ENCODE measurements around the gene PTPN13. TPM values are rescaled to one million over a fixed set of nuclear protein-coding genes. Genes with fewer than 3 reads are reported as not detected.

PTPN13 gene
- total RNA-seq, 2 donors from 2014 or later: 9.1 to 26.7 TPM

DNA sequence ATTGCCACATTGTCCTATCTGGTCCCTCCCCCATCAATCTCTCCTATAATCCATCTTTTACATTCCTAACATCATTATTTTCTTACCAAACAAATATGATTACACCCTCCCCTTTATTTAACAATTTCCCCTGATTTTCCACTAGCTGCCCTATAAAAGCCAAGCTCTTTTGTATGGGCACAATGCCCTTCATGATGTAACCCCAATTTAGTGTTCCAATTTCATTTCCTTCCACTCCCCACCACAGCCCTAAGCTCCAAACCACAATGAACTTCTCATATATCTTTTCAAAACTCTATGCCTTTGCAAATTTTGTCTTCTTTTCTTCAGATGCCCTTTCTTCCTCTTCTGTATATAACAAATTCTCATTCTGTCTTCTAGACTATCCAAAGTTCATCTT lies 39.5 kb upstream of the PTPN13 start:
- H3K4me1 ChIP-seq: no peaks in the 10 kb centered on the region
- no peak for ATAC-seq
- H3K27ac ChIP-seq: no peak overlapping the region
- no peak overlapping the region for H3K4me3 ChIP-seq
- no peak for DNase-seq
- H3K27me3 ChIP-seq: no peaks in the 10 kb centered on the region
- H3K9me3 ChIP-seq: no peaks in the 10 kb centered on the region
- intact Hi-C loops (cut with DNase I): no loop called here
- no peak for TF ChIP-seq POLR2A (IDR thresholded peaks at IDR 0.05)
- no peaks in the 10 kb centered on the region for H3K36me3 ChIP-seq (replicated peaks in 1 of 2; ENCODE audit: insufficient read depth in 1 of 2, low read depth in 2 of 2)

DNA sequence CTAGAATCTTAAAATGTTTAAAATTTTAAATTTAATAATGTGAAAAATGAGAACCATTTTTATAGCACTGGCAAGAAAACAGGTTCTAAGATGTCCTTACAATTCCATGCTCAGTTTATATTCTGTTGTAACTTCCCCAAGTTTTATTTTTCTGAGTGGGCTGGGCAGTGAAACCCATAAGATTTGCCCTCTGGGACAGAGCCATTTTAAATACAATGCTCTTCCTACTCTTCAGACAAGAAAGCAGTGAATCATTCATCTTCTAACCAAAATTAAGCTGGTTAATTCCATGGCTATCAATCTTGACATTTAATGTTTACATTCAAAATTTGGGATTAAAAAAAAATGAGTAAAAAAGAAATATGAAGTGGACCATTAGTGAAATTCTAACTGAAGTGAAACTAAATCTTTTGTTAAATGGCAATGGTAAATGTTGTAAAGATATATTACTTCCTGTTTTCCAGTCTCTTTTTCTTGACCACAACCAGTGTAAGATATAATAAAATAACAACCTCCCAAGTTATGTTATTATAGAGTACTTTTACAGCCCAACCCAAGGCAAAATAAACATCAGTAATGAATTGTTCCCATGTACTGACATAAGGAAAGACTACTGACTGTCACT lies 37.2 kb upstream of the PTPN13 start:
- no peak overlapping the region for H3K4me3 ChIP-seq
- intact Hi-C loops (cut with DNase I): no loop called here
- no peaks in the 10 kb centered on the region for H3K36me3 ChIP-seq (replicated peaks in 1 of 2; ENCODE audit: insufficient read depth in 1 of 2, low read depth in 2 of 2)
- TF ChIP-seq POLR2A (IDR thresholded peaks at IDR 0.05): no peak
- TF ChIP-seq, protein P1, sequence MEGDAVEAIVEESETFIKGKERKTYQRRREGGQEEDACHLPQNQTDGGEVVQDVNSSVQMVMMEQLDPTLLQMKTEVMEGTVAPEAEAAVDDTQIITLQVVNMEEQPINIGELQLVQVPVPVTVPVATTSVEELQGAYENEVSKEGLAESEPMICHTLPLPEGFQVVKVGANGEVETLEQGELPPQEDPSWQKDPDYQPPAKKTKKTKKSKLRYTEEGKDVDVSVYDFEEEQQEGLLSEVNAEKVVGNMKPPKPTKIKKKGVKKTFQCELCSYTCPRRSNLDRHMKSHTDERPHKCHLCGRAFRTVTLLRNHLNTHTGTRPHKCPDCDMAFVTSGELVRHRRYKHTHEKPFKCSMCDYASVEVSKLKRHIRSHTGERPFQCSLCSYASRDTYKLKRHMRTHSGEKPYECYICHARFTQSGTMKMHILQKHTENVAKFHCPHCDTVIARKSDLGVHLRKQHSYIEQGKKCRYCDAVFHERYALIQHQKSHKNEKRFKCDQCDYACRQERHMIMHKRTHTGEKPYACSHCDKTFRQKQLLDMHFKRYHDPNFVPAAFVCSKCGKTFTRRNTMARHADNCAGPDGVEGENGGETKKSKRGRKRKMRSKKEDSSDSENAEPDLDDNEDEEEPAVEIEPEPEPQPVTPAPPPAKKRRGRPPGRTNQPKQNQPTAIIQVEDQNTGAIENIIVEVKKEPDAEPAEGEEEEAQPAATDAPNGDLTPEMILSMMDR (IDR thresholded peaks at IDR 0.05): no peak
- ATAC-seq (no peak), DNase-seq (no peak)
- H3K27me3 ChIP-seq: no peaks in the 10 kb centered on the region
- no peak overlapping the region for H3K27ac ChIP-seq
- H3K9me3 ChIP-seq: no peaks in the 10 kb centered on the region
- H3K4me1 ChIP-seq: no peaks in the 10 kb centered on the region

DNA sequence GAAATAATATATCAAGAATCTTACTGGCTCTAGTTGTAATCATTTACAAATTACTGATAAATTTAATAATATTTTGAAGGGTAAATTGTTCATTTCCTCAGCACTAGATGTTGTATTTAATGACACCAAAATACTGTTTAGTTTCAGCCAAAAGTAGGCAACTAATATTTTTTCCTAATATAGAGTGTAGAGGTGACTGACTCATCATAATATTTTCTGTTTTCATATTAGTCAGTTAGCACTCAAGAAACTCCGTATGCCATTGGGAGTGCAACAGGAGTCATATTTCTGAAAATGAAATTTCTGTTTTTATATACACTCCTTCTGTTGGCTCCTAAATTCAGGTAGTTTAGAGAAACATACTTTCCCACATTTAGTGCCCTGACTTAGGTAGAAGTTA lies 36.6 kb upstream of the PTPN13 start:
- 89 to 90% methylated on average over 1 of the region's 1 CpG for WGBS, 2 donors

DNA sequence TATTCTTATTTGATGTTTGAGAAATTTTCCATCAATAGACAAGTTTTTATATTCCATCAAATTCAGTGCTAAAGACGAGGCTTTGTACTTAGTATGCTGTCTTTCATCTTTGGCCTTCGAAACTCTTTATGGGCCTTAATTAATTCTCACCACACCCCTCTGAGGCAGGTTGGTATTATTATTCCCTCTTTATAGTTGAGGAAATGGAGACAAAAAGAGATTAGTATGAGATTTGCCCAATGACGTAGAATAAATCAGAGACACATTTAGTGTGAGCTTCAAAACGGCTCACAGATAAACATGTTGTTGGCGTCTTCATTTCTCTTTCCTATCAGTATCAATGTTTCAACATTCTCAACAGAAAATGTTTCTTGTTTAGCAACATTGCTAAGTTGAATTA lies 35.9 kb upstream of the PTPN13 start:
- TF ChIP-seq, protein P1 (IDR thresholded peaks at IDR 0.05): no peak
- TF ChIP-seq POLR2A (IDR thresholded peaks at IDR 0.05): no peak
- no peaks in the 10 kb centered on the region for H3K36me3 ChIP-seq (replicated peaks in 1 of 2; ENCODE audit: insufficient read depth in 1 of 2, low read depth in 2 of 2)
- H3K4me3 ChIP-seq: no peak overlapping the region
- no peak overlapping the region for H3K27ac ChIP-seq
- no peaks in the 10 kb centered on the region for H3K9me3 ChIP-seq
- intact Hi-C loops (cut with DNase I): no loop called here
- DNase-seq (no peak), ATAC-seq (no peak)
- WGBS, 2 donors: 92 to 96% methylated on average over 5 of the region's 5 CpGs
- H3K4me1 ChIP-seq: no peaks in the 10 kb centered on the region
- H3K27me3 ChIP-seq: no peaks in the 10 kb centered on the region

More for the DNA sequence above, 36.6 kb upstream of the PTPN13 start:
- Histone ChIP-seq H3K27ac (no peak overlapping the region), H3K4me1 (no peaks in the 10 kb centered on the region), H3K36me3 (replicated peaks in 1 of 2; ENCODE audit: insufficient read depth in 1 of 2, low read depth in 2 of 2) (no peaks in the 10 kb centered on the region), H3K4me3 (no peak overlapping the region), H3K27me3 (no peaks in the 10 kb centered on the region), H3K9me3 (no peaks in the 10 kb centered on the region)
- TF ChIP-seq POLR2A (IDR thresholded peaks at IDR 0.05): no peak
- TF ChIP-seq, protein P1 (IDR thresholded peaks at IDR 0.05): no peak
- DNase-seq (no peak), ATAC-seq (no peak)
- intact Hi-C loops (cut with DNase I): no loop called here

DNA sequence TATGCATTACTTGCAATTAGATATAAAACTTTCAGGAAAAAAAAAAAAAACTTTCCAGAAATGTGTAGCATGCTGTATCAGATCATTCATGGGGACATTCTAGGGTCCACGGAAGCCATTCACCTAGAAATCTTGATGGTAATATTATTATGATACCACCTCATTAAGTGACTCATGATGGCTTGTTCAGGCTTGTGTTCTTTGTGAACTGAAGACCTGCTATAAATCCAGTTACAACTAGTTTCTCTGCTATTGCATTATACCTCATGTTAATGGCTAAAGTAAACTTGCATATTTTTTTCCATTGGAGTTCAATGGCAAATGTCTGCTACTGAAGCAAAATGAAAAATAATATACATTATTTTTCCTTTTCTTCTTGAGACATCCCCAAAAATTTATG lies 35.3 kb upstream of the PTPN13 start:
- Histone ChIP-seq H3K36me3 (replicated peaks in 1 of 2; ENCODE audit: insufficient read depth in 1 of 2, low read depth in 2 of 2) (no peaks in the 10 kb centered on the region), H3K4me1 (no peaks in the 10 kb centered on the region), H3K9me3 (no peaks in the 10 kb centered on the region), H3K4me3 (no peak overlapping the region), H3K27me3 (no peaks in the 10 kb centered on the region), H3K27ac (no peak overlapping the region)
- DNase-seq (no peak), ATAC-seq (no peak)
- 92 to 93% methylated on average over 1 of the region's 1 CpG for WGBS, 2 donors
- intact Hi-C loops (cut with DNase I): no loop called here
- TF ChIP-seq POLR2A (IDR thresholded peaks at IDR 0.05): no peak
- TF ChIP-seq, protein P1 (IDR thresholded peaks at IDR 0.05): no peak
